Measurements from ENCODE around the gene TENT5C. TPM values are rescaled to one million over a fixed set of nuclear protein-coding genes. Genes with fewer than 3 reads are reported as not detected.
A peak's percentile ranks its signal among the peaks of the same experiment; 100 is the strongest.

The TENT5C gene
- total RNA-seq, 2 experiments from 2014 or later, result 64.5 to 66.1 TPM

DNA sequence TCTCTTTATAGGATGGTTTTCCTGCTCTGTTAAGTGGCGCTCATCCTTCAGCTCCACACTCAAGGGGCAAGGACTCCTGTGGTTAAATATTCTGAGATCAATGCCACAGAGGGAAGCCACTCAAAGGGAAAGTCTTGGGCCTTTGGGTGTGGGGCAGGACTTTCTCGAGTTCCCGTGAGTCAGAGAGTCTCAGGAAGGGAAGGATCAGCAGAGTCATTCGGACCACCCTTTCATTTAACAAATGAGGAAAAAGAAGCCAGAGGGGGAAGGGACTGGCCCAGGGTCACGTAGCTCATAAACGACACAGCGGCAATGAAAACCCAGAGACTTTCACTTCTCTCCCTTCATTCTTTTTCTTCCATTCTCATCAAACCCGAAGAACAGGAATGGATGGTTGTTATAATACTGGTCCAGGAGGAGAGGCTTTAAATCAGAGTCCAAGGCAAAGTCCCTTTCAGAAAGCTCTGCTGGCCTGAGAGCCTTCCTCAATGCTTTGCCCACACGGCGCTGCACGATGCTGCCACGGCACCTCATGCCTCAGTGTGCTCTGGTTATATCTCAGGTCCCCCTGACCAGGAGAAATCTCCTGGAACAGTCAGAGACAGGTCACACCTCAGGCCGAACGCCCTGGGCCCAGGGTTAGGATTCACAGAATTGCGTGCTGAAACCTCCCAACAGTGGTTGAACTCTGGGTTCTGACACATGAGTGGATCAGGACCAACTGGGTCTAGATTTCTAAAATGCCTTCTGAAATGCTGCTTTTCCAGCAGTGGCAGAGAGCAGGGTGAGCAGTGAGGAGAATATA lies 65.3 kb downstream of the TENT5C start:
- Mint-ChIP-seq H3K36me3 (ENCODE audit: low read depth) (peaks cover 10% of the 10 kb centered on the region), H3K9me3 (peaks cover 4% of the 10 kb centered on the region), H3K4me3 (no peak overlapping the region), H3K4me1 (peaks cover 45% of the 10 kb centered on the region), H3K27me3 (no peaks in the 10 kb centered on the region), H3K27ac (no peak overlapping the region)
- DNase-seq, result no peak
- POLR2A ChIA-PET, result interaction anchor here (1.3 kb wide), 1 partner anchor 12 kb away, joined by 3 read pairs; no protein-coding TSS in a partner anchor
- CTCF ChIA-PET, result interaction anchor here (0.8 to 7.0 kb wide), 3 partner anchors 83 to 136 kb away, joined by 3 to 112 read pairs (median 5); no protein-coding TSS in a partner anchor

DNA sequence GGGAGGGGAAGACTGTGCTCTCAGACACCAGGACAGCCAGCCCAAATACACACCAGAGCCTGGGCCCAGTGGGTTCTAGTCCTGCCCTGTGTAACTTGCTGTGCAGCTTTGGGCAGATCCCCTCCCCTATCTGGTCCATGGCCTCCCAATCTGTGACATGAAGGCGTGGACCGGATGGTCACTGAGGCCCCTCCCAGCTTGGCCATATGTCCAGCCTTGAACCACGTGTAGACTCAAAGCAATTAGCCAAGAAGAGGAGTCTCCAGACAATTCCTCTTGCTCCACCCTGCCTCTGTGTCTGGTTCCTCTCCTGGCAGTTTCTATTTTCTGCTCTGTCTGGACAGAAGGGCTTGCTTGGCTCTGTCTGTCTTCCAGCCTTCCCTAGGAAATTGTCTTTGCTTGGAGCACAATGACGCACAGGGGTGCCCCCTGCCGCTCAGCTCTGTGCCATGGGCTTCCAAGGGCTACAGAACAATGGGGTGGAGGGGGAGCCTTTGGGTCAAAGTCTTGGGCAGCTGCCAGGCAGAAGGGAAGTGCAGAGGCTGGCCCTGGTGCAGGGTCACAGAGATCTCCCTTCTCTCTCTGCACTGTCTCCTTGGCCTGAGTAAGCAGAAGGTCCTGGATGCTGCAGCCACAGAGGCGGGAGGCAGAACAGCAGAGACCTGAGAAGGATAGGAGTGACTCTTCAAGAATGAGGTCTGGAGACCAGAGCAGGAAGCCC lies 66.1 kb downstream of the TENT5C start:
- CTCF ChIA-PET, result interaction anchor here (1.2 to 7.0 kb wide), 2 partner anchors 86 to 137 kb away, joined by 3 to 112 read pairs; no protein-coding TSS in a partner anchor
- Mint-ChIP-seq H3K36me3 (ENCODE audit: low read depth) (peaks cover 7% of the 10 kb centered on the region), H3K27me3 (no peaks in the 10 kb centered on the region), H3K4me3 (no peak overlapping the region), H3K4me1 (peaks cover 39% of the 10 kb centered on the region), H3K27ac (no peak overlapping the region), H3K9me3 (peaks cover 1% of the 10 kb centered on the region)
- no peak for DNase-seq
- POLR2A ChIA-PET, result interaction anchor here (1.2 to 1.3 kb wide), 2 partner anchors 13 to 16 kb away, joined by 3 to 4 read pairs; no protein-coding TSS in a partner anchor

DNA sequence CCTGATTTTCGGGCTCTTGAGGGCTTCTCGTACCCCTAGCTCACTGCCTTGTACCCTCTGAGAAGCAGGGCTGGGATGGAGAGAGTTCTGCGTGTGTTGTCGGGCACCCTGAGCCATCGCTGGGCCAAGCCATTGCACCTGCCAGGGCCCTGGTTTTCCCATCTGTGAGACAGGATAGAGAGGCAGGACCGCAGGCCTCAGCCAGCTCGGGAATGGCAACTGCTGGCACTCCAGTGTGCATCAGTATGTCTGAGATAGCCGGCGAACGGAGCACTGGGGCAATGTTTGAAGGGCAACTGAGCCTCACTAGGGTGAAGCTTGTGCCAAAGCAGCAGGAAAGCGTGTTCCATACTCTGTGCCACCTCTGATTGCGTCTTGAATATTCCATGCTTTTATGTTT lies 66.9 kb downstream of the TENT5C start:
- Mint-ChIP-seq H3K9me3 (no peaks in the 10 kb centered on the region), H3K4me3 (no peak overlapping the region), H3K27ac (no peak overlapping the region), H3K36me3 (ENCODE audit: low read depth) (peaks cover 4% of the 10 kb centered on the region), H3K27me3 (no peaks in the 10 kb centered on the region), H3K4me1 (peaks cover 34% of the 10 kb centered on the region)
- CTCF ChIA-PET, result interaction anchor here (1.9 to 7.0 kb wide), 7 partner anchors 10 to 159 kb away, joined by 11 to 112 read pairs (median 22); partner anchors contain the start of gene TENT5C
- no peak for DNase-seq
- POLR2A ChIA-PET, result interaction anchor here (1.2 to 2.4 kb wide), 2 partner anchors 16 to 66 kb away, joined by 4 to 24 read pairs; partner anchors contain the start of gene TENT5C

DNA sequence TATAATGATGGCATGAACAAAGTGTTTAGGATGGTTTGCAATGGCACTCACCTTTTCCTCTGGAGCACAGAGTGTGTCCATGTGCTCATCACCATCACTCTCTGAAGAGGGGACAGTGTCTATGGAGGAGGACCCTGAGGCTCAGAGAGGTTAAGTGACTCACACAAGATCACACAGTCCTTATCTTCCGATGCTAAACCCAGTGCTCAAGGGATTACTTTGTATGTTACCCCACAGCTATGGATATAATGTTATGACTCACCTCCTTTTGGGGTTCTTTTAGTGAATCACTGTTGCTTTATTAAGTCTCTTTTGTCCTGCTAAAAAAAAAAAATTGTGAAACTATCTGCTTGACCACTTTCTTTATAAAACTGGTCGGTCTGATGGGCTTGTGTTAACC lies 67.6 kb downstream of the TENT5C start:
- H3K27me3 Mint-ChIP-seq, result no peaks in the 10 kb centered on the region
- peaks cover 31% of the 10 kb centered on the region for H3K4me1 Mint-ChIP-seq
- H3K9me3 Mint-ChIP-seq, result no peaks in the 10 kb centered on the region
- DNase-seq, result no peak
- no peak overlapping the region for H3K27ac Mint-ChIP-seq
- CTCF ChIA-PET, result interaction anchor here (0.8 to 7.0 kb wide), 19 partner anchors 9 to 159 kb away, joined by 3 to 112 read pairs (median 4); partner anchors contain the start of gene TENT5C
- no peaks in the 10 kb centered on the region for H3K36me3 Mint-ChIP-seq (ENCODE audit: low read depth)
- no peak overlapping the region for H3K4me3 Mint-ChIP-seq
- POLR2A ChIA-PET, result interaction anchor here (0.7 to 2.4 kb wide), 4 partner anchors 14 to 598 kb away, joined by 4 to 24 read pairs (median 6); partner anchors contain the start of gene TENT5C

DNA sequence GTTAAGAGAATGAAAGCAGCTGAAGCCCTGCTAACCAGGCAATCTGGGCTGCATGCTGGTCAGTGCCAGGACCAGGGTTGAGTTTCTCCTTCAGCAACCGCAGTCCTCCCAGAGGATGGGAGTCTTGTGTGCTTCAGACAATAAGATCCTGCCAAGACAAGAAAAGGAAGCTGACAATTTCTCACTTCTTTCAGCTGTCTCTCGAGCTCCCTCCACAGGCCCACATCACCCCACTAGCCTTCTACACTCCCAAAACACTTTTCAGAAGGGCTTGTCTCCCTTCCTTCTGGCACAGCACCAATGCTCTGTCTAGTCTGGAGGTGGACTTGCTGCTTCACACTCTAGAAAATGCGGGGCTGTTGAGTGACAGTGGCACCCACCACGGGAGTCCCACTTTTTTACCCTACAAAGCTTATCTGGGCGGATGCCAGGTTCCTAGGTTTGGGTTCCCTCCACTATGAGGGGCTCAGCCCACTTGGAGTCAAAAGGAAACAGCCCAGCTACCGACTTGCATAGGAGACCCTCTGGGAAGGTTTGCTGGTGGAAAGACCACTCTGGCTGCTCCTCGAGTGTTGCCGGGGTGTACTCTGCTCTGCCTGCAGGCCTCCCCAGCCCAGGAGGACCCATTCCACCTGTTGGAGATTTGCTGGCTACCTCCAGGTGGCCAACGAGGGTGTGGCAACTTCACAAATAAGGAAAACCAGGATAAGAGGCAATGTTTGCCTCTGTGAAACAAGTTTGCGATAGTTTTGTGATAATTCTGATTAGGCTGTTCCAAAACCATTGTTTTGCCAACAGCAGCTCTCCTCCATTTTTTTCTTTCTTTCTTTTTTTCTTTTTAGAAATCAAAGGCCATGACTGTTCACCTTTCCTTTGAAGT lies 68.9 kb downstream of the TENT5C start:
- DNase-seq, result peak; percentile 71
- no peaks in the 10 kb centered on the region for H3K27me3 Mint-ChIP-seq
- ChIA-PET CTCF (interaction anchor here (0.8 to 7.0 kb wide), 29 partner anchors 8 to 167 kb away, joined by 3 to 112 read pairs (median 5); partner anchors contain the start of gene TENT5C), POLR2A (interaction anchor here (0.8 to 2.4 kb wide), 10 partner anchors 9 to 308 kb away, joined by 3 to 24 read pairs (median 4); partner anchors contain the start of genes MAN1A2 and TENT5C)
- H3K4me3 Mint-ChIP-seq, result no peak overlapping the region
- no peaks in the 10 kb centered on the region for H3K36me3 Mint-ChIP-seq (ENCODE audit: low read depth)
- peaks cover 31% of the 10 kb centered on the region for H3K4me1 Mint-ChIP-seq
- H3K9me3 Mint-ChIP-seq, result no peaks in the 10 kb centered on the region
- H3K27ac Mint-ChIP-seq, result no peak overlapping the region

DNA sequence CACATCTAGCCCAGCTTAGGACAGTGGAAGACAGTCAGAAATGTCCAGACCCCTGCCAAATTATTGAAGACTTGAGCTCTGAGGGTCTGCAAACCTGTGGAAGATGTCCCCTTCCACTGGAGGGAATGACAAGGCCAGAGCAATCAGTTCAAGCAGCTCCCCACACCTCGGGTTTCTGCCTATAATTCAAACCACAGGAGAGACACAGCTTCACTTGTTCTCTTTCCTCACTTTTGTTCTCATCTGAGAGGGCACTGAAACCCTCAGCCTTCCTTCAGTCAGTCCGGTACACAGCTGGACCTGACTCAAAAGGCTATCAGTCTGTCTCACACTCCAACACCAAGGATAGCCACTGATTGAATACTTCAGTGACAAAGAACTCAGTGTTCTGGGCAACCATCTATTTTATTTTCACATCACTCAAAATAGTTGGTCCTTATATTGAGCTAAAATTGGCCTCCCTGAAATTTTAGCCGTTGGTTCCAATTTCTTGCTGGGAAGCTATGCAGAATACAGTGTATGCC lies 70.1 kb downstream of the TENT5C start:
- H3K27ac Mint-ChIP-seq, result no peak overlapping the region
- no peaks in the 10 kb centered on the region for H3K9me3 Mint-ChIP-seq
- H3K27me3 Mint-ChIP-seq, result no peaks in the 10 kb centered on the region
- no peaks in the 10 kb centered on the region for H3K36me3 Mint-ChIP-seq (ENCODE audit: low read depth)
- H3K4me1 Mint-ChIP-seq, result peaks cover 31% of the 10 kb centered on the region
- ChIA-PET CTCF (interaction anchor here (0.6 to 7.0 kb wide), 12 partner anchors 14 to 168 kb away, joined by 3 to 112 read pairs (median 4); no protein-coding TSS in a partner anchor), POLR2A (interaction anchor here (1.0 to 1.4 kb wide), 2 partner anchors 12 to 20 kb away, joined by 3 read pairs; no protein-coding TSS in a partner anchor)
- no peak for DNase-seq
- no peak overlapping the region for H3K4me3 Mint-ChIP-seq

DNA sequence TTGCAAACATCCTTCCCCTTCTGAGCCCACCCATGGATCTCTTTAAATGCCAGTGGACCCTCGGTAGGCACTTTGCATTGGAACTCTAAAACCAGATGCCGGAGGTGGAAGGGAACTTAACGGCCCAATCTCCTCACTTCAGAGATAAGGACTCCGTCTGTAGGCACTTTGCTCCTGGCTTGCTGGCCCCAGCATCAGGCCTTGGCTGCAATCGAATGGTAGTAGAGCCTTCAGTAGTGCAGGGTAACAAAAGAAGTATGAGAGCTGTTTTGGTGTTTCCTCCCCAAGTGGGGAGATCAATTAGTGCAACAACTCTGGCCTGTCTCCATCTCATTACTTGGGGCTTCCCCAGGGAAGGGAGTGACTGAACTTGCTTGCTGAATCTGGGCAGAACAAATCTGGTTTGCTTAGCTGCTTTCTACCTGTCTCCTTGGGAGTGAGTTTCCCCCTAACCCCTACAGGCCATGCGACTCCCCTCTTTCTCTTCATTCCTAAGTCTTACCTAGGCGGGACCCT lies 70.8 kb downstream of the TENT5C start:
- no peaks in the 10 kb centered on the region for H3K36me3 Mint-ChIP-seq (ENCODE audit: low read depth)
- POLR2A ChIA-PET, result interaction anchor here (0.8 to 1.0 kb wide), 2 partner anchors 21 to 69 kb away, joined by 3 read pairs; no protein-coding TSS in a partner anchor

More for the DNA sequence above, 70.8 kb downstream of the TENT5C start:
- H3K27me3 Mint-ChIP-seq, result no peaks in the 10 kb centered on the region
- CTCF ChIA-PET, result interaction anchor here (0.9 to 7.0 kb wide), 10 partner anchors 14 to 164 kb away, joined by 3 to 112 read pairs (median 4); no protein-coding TSS in a partner anchor
- H3K4me3 Mint-ChIP-seq, result no peak overlapping the region
- peaks cover 28% of the 10 kb centered on the region for H3K4me1 Mint-ChIP-seq
- H3K9me3 Mint-ChIP-seq, result no peaks in the 10 kb centered on the region
- DNase-seq, result no peak
- H3K27ac Mint-ChIP-seq, result no peak overlapping the region

Other genes starting within 250 kb of the TENT5C start
- gene MAN1A2, start 238.6 kb upstream of the TENT5C start, total RNA-seq, result 10 to 100 TPM; 33.8 to 35.0 TPM

All from activated CD4-positive, alpha-beta memory T cell treated with anti-CD3 and anti-CD28 coated beads, Interleukin-2, amount 10 ng/mL, durations not matched to agents 7 days and 5 days (primary cell).